Stimulated activated CD4-positive, alpha-beta T cell treated with anti-CD3 and anti-CD28 coated beads, Interleukin-1b, Interleukin-23, amount 100 ng/mL, for 1 hour (primary cell): ENCODE measurements around the gene ILKAP.

Experiments
- DNase-seq, 2 donors: peaks; one replicate each; pipeline ENCODE4 v3.0.0-alpha.2; 2020; ENCODE audit warnings: low read depth in 2 of 2

Gene ILKAP

GRCh38 chr2:238151628-238152235, 51.8 kb downstream of the ILKAP start:
- no peak for DNase-seq

GRCh38 chr2:238151205-238151604, 52.3 kb downstream of the ILKAP start:
- DNase-seq = no peak

- DNase-seq = no peak
Observed at GRCh38 chr2:238150686-238151085, 52.8 kb downstream of the ILKAP start.

GRCh38 chr2:238149841-238150572, 53.5 kb downstream of the ILKAP start:
- DNase-seq = no peak

GRCh38 chr2:238148981-238149380, 54.5 kb downstream of the ILKAP start:
- DNase-seq = no peak

- no peak for DNase-seq
Observed at GRCh38 chr2:238146884-238147544, 56.5 kb downstream of the ILKAP start.

- no peak for DNase-seq
Observed at GRCh38 chr2:238145851-238146250, 57.6 kb downstream of the ILKAP start.

GRCh38 chr2:238145046-238145445, 58.4 kb downstream of the ILKAP start:
- DNase-seq = no peak

- no peak for DNase-seq
Observed at GRCh38 chr2:238144262-238144661, 59.2 kb downstream of the ILKAP start.

GRCh38 chr2:238143239-238143951, 60.1 kb downstream of the ILKAP start:
- DNase-seq = no peak

GRCh38 chr2:238142382-238143205, 60.9 kb downstream of the ILKAP start:
- no peak for DNase-seq

GRCh38 chr2:238141541-238142318, 61.8 kb downstream of the ILKAP start:
- DNase-seq = no peak

- DNase-seq = no peak
Observed at GRCh38 chr2:238140721-238141540, 62.6 kb downstream of the ILKAP start.

- no peak for DNase-seq
Observed at GRCh38 chr2:238140040-238140439, 63.5 kb downstream of the ILKAP start.

GRCh38 chr2:238139196-238140039, 64.1 kb downstream of the ILKAP start:
- no peak for DNase-seq

- DNase-seq = no peak
Observed at GRCh38 chr2:238138331-238139195, 64.9 kb downstream of the ILKAP start, which contains the start of gene KLHL30. Gene KLHL30 (plus strand): TSS chr2:238138668. CDS start chr2:238140755, 2,087 bp downstream.

- no peak for DNase-seq
Observed at GRCh38 chr2:238137885-238138284, 65.6 kb downstream of the ILKAP start.
